ENCODE measurements around the gene HOXC6.

HOXC6 gene

DNA sequence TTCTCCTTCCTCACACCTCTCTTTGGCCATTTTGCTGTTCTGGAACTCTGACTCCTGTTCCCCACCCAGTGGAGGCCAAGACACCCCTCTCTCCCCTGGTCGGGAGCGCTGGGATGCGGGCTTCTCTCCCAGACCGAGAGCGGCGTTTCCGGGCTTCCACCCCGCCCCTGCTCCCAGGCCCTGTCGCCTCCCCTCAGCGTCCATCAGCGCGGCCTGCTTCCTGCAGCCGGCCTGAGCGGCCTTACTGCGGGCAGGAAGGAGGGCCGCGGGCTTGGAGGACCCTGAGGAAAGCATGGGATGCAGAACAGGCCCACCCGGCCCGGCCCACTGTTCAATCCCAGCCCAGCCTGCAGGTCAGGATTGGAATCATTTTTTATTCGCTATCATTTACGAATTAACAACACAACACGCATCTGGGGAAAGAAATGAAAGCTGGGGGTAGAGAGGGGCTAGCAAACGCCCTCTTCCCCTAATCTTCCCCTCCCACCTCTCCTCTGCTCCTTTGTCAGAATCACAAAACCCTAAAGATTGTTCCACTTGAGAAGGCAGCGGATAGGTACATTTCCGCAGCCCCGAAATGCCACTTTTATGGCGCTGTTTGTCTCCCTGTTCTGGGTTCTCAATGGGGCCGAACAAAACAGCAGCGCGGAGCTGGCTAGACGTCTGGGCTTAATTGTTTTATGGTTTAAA lies 23.3 kb upstream of the HOXC6 start:
- H3K4me3 ChIP-seq (replicated peaks; ENCODE audit: low read depth, low read length) = no peak overlapping the region
- TF ChIP-seq, protein P1, sequence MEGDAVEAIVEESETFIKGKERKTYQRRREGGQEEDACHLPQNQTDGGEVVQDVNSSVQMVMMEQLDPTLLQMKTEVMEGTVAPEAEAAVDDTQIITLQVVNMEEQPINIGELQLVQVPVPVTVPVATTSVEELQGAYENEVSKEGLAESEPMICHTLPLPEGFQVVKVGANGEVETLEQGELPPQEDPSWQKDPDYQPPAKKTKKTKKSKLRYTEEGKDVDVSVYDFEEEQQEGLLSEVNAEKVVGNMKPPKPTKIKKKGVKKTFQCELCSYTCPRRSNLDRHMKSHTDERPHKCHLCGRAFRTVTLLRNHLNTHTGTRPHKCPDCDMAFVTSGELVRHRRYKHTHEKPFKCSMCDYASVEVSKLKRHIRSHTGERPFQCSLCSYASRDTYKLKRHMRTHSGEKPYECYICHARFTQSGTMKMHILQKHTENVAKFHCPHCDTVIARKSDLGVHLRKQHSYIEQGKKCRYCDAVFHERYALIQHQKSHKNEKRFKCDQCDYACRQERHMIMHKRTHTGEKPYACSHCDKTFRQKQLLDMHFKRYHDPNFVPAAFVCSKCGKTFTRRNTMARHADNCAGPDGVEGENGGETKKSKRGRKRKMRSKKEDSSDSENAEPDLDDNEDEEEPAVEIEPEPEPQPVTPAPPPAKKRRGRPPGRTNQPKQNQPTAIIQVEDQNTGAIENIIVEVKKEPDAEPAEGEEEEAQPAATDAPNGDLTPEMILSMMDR (IDR thresholded peaks at IDR 0.05; ENCODE audit: insufficient read depth, low read length, poor library complexity, severe bottlenecking) = no peak
- no peak for DNase-seq (ENCODE audit: extremely low read depth, insufficient read length)
- peaks cover 1% of the 10 kb centered on the region; the same call in 1 of the 2 replicates for H3K27me3 ChIP-seq (replicated peaks; ENCODE audit: control insufficient read depth, insufficient read depth, low read length)
- no peaks in the 10 kb centered on the region for H3K36me3 ChIP-seq (ENCODE audit: control insufficient read depth, insufficient read depth, low read length)

DNA sequence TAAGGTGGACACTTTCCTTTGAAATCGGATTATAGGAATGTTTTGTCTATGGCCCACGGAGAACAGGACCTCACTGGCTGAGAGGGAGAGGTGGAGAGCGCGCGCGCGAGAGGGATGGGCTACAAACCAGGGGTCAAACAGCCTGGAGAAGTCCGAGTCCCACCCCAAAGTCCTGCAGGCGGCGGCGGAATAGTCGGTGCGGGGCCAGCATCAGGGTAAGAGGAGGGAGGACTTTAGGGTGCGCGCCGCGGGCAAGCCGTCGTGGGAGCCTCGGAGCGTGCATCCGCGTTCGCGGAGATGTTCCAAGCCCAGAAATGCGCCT lies 22.7 kb upstream of the HOXC6 start:
- DNase-seq (ENCODE audit: extremely low read depth, insufficient read length) = no peak
- TF ChIP-seq, protein P1 (IDR thresholded peaks at IDR 0.05; ENCODE audit: insufficient read depth, low read length, poor library complexity, severe bottlenecking) = no peak
- Histone ChIP-seq H3K4me3 (replicated peaks; ENCODE audit: low read depth, low read length) (no peak overlapping the region), H3K27me3 (replicated peaks; ENCODE audit: control insufficient read depth, insufficient read depth, low read length) (peaks cover 1% of the 10 kb centered on the region; the same call in 1 of the 2 replicates), H3K36me3 (ENCODE audit: control insufficient read depth, insufficient read depth, low read length) (no peaks in the 10 kb centered on the region)

DNA sequence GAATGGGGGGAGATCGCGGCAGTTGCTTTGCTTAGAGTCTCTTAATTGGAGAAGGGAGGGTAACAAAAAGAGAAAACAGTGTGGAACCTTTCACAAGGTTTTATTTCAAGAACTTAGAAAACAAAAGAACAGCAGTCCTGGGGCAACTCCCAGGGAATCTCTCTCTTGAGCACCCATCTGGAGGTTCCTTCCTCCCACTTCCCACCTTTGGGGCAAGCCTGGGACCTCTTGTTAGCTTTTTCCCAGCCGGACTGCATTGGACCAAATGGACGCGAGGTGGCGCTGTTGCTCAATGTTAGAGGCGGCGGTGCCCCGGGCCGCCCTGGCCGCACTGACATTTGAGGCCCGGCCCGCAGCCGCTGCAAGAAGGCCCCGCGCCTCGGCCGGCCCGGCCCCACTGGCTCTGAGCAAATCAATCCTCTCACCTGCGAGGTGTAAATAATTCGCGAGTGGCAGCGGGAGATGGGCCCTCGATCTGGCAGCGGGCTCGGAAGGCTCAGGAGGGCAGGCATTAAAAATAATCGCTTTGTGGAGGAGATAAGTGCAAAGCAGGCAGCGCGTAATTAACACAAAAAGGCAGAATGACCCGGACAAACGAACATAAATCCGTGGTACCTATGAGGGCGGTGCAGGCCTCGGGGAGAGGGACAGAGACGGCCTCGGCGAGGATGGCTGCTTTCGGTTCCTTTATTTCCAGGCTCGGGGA lies 22.2 kb upstream of the HOXC6 start:
- H3K36me3 ChIP-seq (ENCODE audit: control insufficient read depth, insufficient read depth, low read length) = no peaks in the 10 kb centered on the region
- peaks cover 1% of the 10 kb centered on the region; the same call in 1 of the 2 replicates for H3K27me3 ChIP-seq (replicated peaks; ENCODE audit: control insufficient read depth, insufficient read depth, low read length)
- TF ChIP-seq, protein P1 (IDR thresholded peaks at IDR 0.05; ENCODE audit: insufficient read depth, low read length, poor library complexity, severe bottlenecking) = peak; percentile 76
- peak; percentile 80 for DNase-seq (ENCODE audit: extremely low read depth, insufficient read length)
- peak overlapping the region; percentile 45 for H3K4me3 ChIP-seq (replicated peaks; ENCODE audit: low read depth, low read length)

DNA sequence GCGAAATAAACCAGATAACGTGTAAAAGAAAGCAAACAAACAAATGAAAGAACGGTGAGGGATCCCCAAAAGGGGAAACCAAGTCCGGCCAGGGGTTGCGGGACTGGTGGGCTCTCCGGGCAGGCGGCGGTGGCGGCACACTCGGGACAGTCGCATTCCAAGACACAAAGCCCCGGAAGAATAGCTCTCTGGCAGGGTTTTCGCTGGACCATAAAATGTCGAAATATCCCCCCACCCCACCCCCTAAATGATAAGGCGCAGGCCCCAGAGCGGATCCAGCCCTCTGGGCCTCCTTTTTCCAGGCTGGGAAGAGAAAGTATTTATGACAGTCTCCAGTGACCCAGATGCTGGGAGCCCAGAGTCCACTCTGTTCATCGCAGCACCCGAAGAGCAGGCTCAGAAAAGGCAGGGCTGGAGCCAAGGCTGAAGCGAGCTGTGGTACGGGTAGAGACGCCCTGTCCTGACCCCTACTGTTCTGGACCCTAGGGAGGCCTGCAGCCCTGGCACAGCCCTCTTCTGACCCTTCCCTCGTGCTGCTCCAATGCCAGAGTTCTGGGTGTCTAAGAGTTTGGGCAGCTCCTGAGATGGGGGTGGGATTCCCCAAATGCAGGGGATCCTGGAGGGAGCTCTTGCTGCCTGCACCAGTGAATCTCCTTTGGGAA lies 21.6 kb upstream of the HOXC6 start:
- peaks cover 1% of the 10 kb centered on the region; the same call in 1 of the 2 replicates for H3K27me3 ChIP-seq (replicated peaks; ENCODE audit: control insufficient read depth, insufficient read depth, low read length)
- peak overlapping the region; percentile 45 for H3K4me3 ChIP-seq (replicated peaks; ENCODE audit: low read depth, low read length)

DNA sequence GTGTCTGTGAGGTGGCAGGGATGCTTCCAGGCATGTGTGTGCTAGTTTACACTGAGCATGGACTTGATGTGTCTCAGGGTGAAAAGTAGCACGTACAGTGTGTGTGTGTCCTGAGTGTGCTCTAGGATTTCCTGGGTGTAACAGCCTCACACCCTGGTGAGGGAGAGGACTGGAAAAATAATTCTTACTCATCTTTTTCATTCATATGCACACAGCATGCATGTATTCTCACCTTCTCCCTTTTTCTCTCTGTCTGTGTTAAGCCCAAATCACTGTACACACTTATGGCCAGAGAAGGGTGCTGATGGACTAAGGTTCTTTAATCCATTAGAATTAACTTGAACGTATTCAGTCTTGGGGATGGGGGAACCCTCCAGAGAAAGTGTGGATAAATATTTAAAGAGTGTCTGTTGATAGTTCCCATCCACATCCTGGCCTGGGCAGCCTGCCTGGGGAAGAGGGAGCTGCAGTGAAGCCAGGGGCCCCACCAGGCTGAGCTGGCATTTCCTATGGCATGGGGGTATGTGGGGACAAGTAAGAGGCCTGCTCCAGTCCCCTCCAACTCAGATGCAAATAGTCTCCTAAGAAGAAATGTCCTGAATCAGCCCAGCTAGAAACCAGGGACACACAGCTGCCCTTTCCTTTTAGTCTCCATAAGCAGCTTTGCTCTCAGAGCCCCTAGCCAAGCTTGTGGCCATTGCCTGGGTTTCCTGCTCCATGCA lies 20.5 kb upstream of the HOXC6 start:
- Histone ChIP-seq H3K27me3 (replicated peaks; ENCODE audit: control insufficient read depth, insufficient read depth, low read length) (peaks cover 1% of the 10 kb centered on the region; the same call in 1 of the 2 replicates), H3K4me3 (replicated peaks; ENCODE audit: low read depth, low read length) (no peak overlapping the region), H3K36me3 (ENCODE audit: control insufficient read depth, insufficient read depth, low read length) (no peaks in the 10 kb centered on the region)
- DNase-seq (ENCODE audit: extremely low read depth, insufficient read length) = no peak
- TF ChIP-seq, protein P1 (IDR thresholded peaks at IDR 0.05; ENCODE audit: insufficient read depth, low read length, poor library complexity, severe bottlenecking) = no peak

More for the DNA sequence above, 21.6 kb upstream of the HOXC6 start:
- H3K36me3 ChIP-seq (ENCODE audit: control insufficient read depth, insufficient read depth, low read length) = no peaks in the 10 kb centered on the region
- no peak for DNase-seq (ENCODE audit: extremely low read depth, insufficient read length)
- TF ChIP-seq, protein P1 (IDR thresholded peaks at IDR 0.05; ENCODE audit: insufficient read depth, low read length, poor library complexity, severe bottlenecking) = no peak
